GM23248 (cell line): ENCODE results near the gene SFXN2. TPM values are rescaled to one million over a fixed set of nuclear protein-coding genes. Genes with fewer than 3 reads are reported as not detected.

Experiments used
- DNase-seq: peaks from one replicate; pipeline ENCODE4 v3.0.0-alpha.2; 2015
- H2AFZ ChIP-seq: fragments of 200-600 bp; sonication (generic); 2 replicates; pipeline ENCODE4 v1.6.1; 2016; ENCODE audit warnings: antibody characterized with exemption
- H3F3A ChIP-seq: fragments of 200-600 bp; sonication (generic); 2 replicates; pipeline ENCODE4 v1.6.1; 2016; ENCODE audit warnings: mild to moderate bottlenecking, antibody characterized with exemption, mixed run types; ENCODE audit not compliant: insufficient read depth
- H3K27ac ChIP-seq: fragments of 200-600 bp; sonication (generic); 2 replicates; pipeline ENCODE4 v1.5.1; 2016; ENCODE audit warnings: mild to moderate bottlenecking
- H3K27me3 ChIP-seq: fragments of 200-600 bp; sonication (generic); replicated peaks from 2 replicates; pipeline ENCODE4 v1.6.1; 2016; ENCODE audit warnings: mild to moderate bottlenecking; ENCODE audit not compliant: insufficient read depth
- H3K36me3 ChIP-seq: fragments of 200-600 bp; sonication (generic); 2 replicates; pipeline ENCODE4 v1.6.1; 2016; ENCODE audit warnings: low read depth, mild to moderate bottlenecking
- H3K4me1 ChIP-seq: fragments of 200-600 bp; sonication (generic); 2 replicates; pipeline ENCODE4 v1.6.1; 2016; ENCODE audit warnings: mild to moderate bottlenecking; ENCODE audit not compliant: insufficient read depth
- H3K4me2 ChIP-seq: fragments of 200-600 bp; sonication (generic); one replicate; pipeline ENCODE4 v1.6.1; 2016; ENCODE audit warnings: mild to moderate bottlenecking; ENCODE audit not compliant: unreplicated experiment
- H3K4me3 ChIP-seq: fragments of 200-600 bp; sonication (generic); 2 replicates; pipeline ENCODE4 v1.5.1; 2016; ENCODE audit warnings: mild to moderate bottlenecking
- H3K79me2 ChIP-seq: fragments of 200-600 bp; sonication (generic); 2 replicates; pipeline ENCODE4 v1.6.1; 2016; ENCODE audit warnings: mild to moderate bottlenecking; ENCODE audit not compliant: insufficient read depth
- H3K9ac ChIP-seq: fragments of 200-600 bp; sonication (generic); 2 replicates; pipeline ENCODE4 v1.6.1; 2016; ENCODE audit warnings: mild to moderate bottlenecking
- H3K9me2 ChIP-seq: fragments of 200-600 bp; sonication (generic); 2 replicates; pipeline ENCODE4 v1.6.1; 2016; ENCODE audit warnings: mixed run types, mild to moderate bottlenecking, moderate library complexity; ENCODE audit not compliant: insufficient read depth
- H3K9me3 ChIP-seq: fragments of 200-600 bp; sonication (generic); one replicate; pipeline ENCODE4 v1.6.1; 2017; ENCODE audit warnings: low read depth
- H4K20me1 ChIP-seq: fragments of 200-600 bp; sonication (generic); 2 replicates; pipeline ENCODE4 v1.6.0; 2016; ENCODE audit not compliant: insufficient read depth
- EZH2 ChIP-seq: fragments of 200-600 bp; sonication (generic); IDR thresholded peaks from 2 replicates; pipeline ENCODE4 v1.6.1; 2018; ENCODE audit warnings: antibody characterized with exemption, mild to moderate bottlenecking; ENCODE audit not compliant: insufficient read depth, poor library complexity, severe bottlenecking
- EZH2phosphoT487 ChIP-seq: fragments of 200-600 bp; sonication (generic); IDR thresholded peaks from 2 replicates; pipeline ENCODE4 v1.6.1; 2018; ENCODE audit warnings: antibody characterized with exemption, moderate library complexity, mild to moderate bottlenecking, low read depth; ENCODE audit not compliant: insufficient read depth
- WGBS, 2 experiments: methylation state at CpG; one replicate each; pipeline ENCODE4 v1.1.6; 2015 to 2017; ENCODE audit warnings: low lambda C conversion rate in 2 of 2, low coverage in 1 of 2; ENCODE audit errors: missing lambda C conversion rate in 2 of 2; 5-methylcytosine and 5-hydroxymethylcytosine counted together
- in situ Hi-C: fragments of 300-500 bp; cut with MboI; formaldehyde crosslinking; loops from 2 replicates; pipeline ENCODE4 v1.15.0; 2020
- polyA plus RNA-seq: library from polyadenylated mRNA; unstranded; fragments of >200 nt; fragmentation: Nextera tagmentation; extraction: Ambion mirVana; gene quantifications from 2 replicates; pipeline ENCODE4 v1.2.1, GENCODE V29; 2016
- total RNA-seq: library from RNA; depleted of rRNA; stranded (reverse); fragments of >200 nt; shearing (Covaris generic); gene quantifications from 2 replicates; pipeline ENCODE4 v1.2.3, GENCODE V29; 2014

The SFXN2 gene
- total and polyA plus RNA-seq, 2 experiments from 2014 or later: 1.1 to 1.7 TPM

GRCh38 chr10:102780527-102780808 is 66.0 kb downstream of the SFXN2 start:
- H3K4me2 ChIP-seq: no peak overlapping the region
- no peak for DNase-seq
- H3K9ac ChIP-seq: no peak overlapping the region
- peaks cover 52% of the 10 kb centered on the region for H3F3A ChIP-seq
- H3K4me3 ChIP-seq: no peak overlapping the region
- H3K27me3 ChIP-seq: no peaks in the 10 kb centered on the region
- H3K9me2 ChIP-seq: no peaks in the 10 kb centered on the region
- TF ChIP-seq EZH2phosphoT487 (no peak), EZH2 (no peak)
- H4K20me1 ChIP-seq: no peaks in the 10 kb centered on the region; the same call in 1 of the 2 replicates
- H3K4me1 ChIP-seq: peaks cover 67% of the 10 kb centered on the region
- peaks cover 60% of the 10 kb centered on the region for H3K79me2 ChIP-seq
- H3K36me3 ChIP-seq: no peaks in the 10 kb centered on the region
- 97 to 100% methylated on average over 1 of the region's 1 CpG for WGBS, 2 experiments
- H3K27ac ChIP-seq: no peak overlapping the region
- H3K9me3 ChIP-seq: no peaks in the 10 kb centered on the region
- in situ Hi-C loops: no loop called here
- no peak overlapping the region for H2AFZ ChIP-seq

- in situ Hi-C loops: no loop called here
- Histone ChIP-seq H3K79me2 (peaks cover 64% of the 10 kb centered on the region), H4K20me1 (no peaks in the 10 kb centered on the region; the same call in 1 of the 2 replicates), H3K9me3 (no peaks in the 10 kb centered on the region), H3K27ac (no peak overlapping the region), H3K4me2 (no peak overlapping the region), H3K9me2 (no peaks in the 10 kb centered on the region), H3K4me1 (peaks cover 60% of the 10 kb centered on the region), H3K9ac (no peak overlapping the region), H3F3A (peaks cover 51% of the 10 kb centered on the region), H2AFZ (no peak overlapping the region), H3K36me3 (no peaks in the 10 kb centered on the region), H3K4me3 (no peak overlapping the region), H3K27me3 (no peaks in the 10 kb centered on the region)
- DNase-seq: no peak
- TF ChIP-seq EZH2: no peak
- TF ChIP-seq EZH2phosphoT487: no peak
- 49 to 51% methylated on average over 7 to 8 of the region's 8 CpGs for whole genome bisulfite sequencing, 2 experiments
Observed at GRCh38 chr10:102781090-102781920, 66.9 kb downstream of the SFXN2 start.

GRCh38 chr10:102781921-102782557 is 67.6 kb downstream of the SFXN2 start:
- H2AFZ ChIP-seq: no peak overlapping the region
- no peaks in the 10 kb centered on the region for H3K36me3 ChIP-seq
- peak overlapping the region; percentile 63 for H3K4me2 ChIP-seq
- peak overlapping the region; percentile 76 for H3K9ac ChIP-seq
- WGBS, 2 experiments: 62 to 63% methylated on average over 6 of the region's 6 CpGs
- no peaks in the 10 kb centered on the region for H3K27me3 ChIP-seq
- in situ Hi-C loops: no loop called here
- TF ChIP-seq EZH2 (no peak), EZH2phosphoT487 (no peak)
- peaks cover 45% of the 10 kb centered on the region for H3F3A ChIP-seq
- DNase-seq: peak; percentile 55
- H3K27ac ChIP-seq: peak overlapping the region; percentile 94
- H3K9me2 ChIP-seq: no peaks in the 10 kb centered on the region
- peaks cover 72% of the 10 kb centered on the region for H3K79me2 ChIP-seq
- peak overlapping the region; percentile 50 for H3K4me3 ChIP-seq
- H4K20me1 ChIP-seq: no peaks in the 10 kb centered on the region; the same call in 1 of the 2 replicates
- H3K4me1 ChIP-seq: peaks cover 54% of the 10 kb centered on the region
- H3K9me3 ChIP-seq: no peaks in the 10 kb centered on the region

- Histone ChIP-seq H3K4me2 (peak overlapping the region; percentile 63), H3K36me3 (no peaks in the 10 kb centered on the region), H2AFZ (0 out of 2 replicates have a peak overlapping the region, but pooled peaks have one; percentile 30), H4K20me1 (no peaks in the 10 kb centered on the region; the same call in 1 of the 2 replicates), H3K79me2 (peaks cover 72% of the 10 kb centered on the region), H3K4me1 (peaks cover 46% of the 10 kb centered on the region), H3K4me3 (peak overlapping the region; percentile 50), H3K27ac (peak overlapping the region; percentile 94), H3K9me2 (no peaks in the 10 kb centered on the region), H3K9me3 (no peaks in the 10 kb centered on the region), H3K9ac (peak overlapping the region; percentile 76), H3F3A (peaks cover 45% of the 10 kb centered on the region), H3K27me3 (no peaks in the 10 kb centered on the region)
- DNase-seq: peak; percentile 93
- TF ChIP-seq EZH2 (no peak), EZH2phosphoT487 (no peak)
- in situ Hi-C loops: no loop called here
- WGBS, 2 experiments: 5 to 6% methylated on average over 18 of the region's 18 CpGs
Observed at GRCh38 chr10:102782673-102783551, 68.5 kb downstream of the SFXN2 start.
